NCI-H1694 (cell line): Measurements from ENCODE around the gene CD2BP2.

Source experiments
- DNase-seq: peaks from one replicate; lab custom pipeline; 2025; lab: John Stamatoyannopoulos, UW

The CD2BP2 gene

GRCh38 chr16:30378236-30379157 lies 23.4 kb upstream of the CD2BP2 start:
- peak; percentile 93 for DNase-seq

GRCh38 chr16:30377812-30378235 lies 22.7 kb upstream of the CD2BP2 start:
- DNase-seq, result peak; percentile 58

GRCh38 chr16:30377050-30377811 lies 22.1 kb upstream of the CD2BP2 start:
- DNase-seq, result no peak

- DNase-seq, result no peak
Observed at GRCh38 chr16:30376461-30376902, 21.4 kb upstream of the CD2BP2 start.

- DNase-seq, result no peak
Observed at GRCh38 chr16:30375864-30376263, 20.8 kb upstream of the CD2BP2 start.

GRCh38 chr16:30374538-30374937 lies 19.4 kb upstream of the CD2BP2 start, which contains the start of gene MYL11:
Gene MYL11 (plus strand): TSS chr16:30374802. CDS start chr16:30374858, 56 bp downstream.
- no peak for DNase-seq

GRCh38 chr16:30372725-30373124 lies 17.6 kb upstream of the CD2BP2 start:
- no peak for DNase-seq

GRCh38 chr16:30372038-30372712 lies 17.1 kb upstream of the CD2BP2 start:
- no peak for DNase-seq

GRCh38 chr16:30371248-30371816 lies 16.2 kb upstream of the CD2BP2 start:
- DNase-seq, result no peak

- peak; percentile 100 for DNase-seq
Observed at GRCh38 chr16:30370456-30371247, 15.5 kb upstream of the CD2BP2 start, which contains the start of gene TBC1D10B. Gene TBC1D10B (minus strand): TSS chr16:30370494. CDS start chr16:30370183, 311 bp downstream.

- no peak for DNase-seq
Observed at GRCh38 chr16:30369938-30370455, 14.9 kb upstream of the CD2BP2 start.

GRCh38 chr16:30369091-30369937 lies 14.2 kb upstream of the CD2BP2 start:
- no peak for DNase-seq

GRCh38 chr16:30368792-30369090 lies 13.6 kb upstream of the CD2BP2 start:
- DNase-seq, result no peak

GRCh38 chr16:30368122-30368791 lies 13.1 kb upstream of the CD2BP2 start:
- no peak for DNase-seq

- DNase-seq, result no peak
Observed at GRCh38 chr16:30367349-30368009, 12.4 kb upstream of the CD2BP2 start.

GRCh38 chr16:30366511-30366910 lies 11.4 kb upstream of the CD2BP2 start:
- DNase-seq, result no peak

- DNase-seq, result no peak
Observed at GRCh38 chr16:30365200-30365599, 10.1 kb upstream of the CD2BP2 start.

- no peak for DNase-seq
Observed at GRCh38 chr16:30361180-30361579, 6.1 kb upstream of the CD2BP2 start.

- no peak for DNase-seq
Observed at GRCh38 chr16:30359871-30360170, 4.7 kb upstream of the CD2BP2 start.
